PC-3 (cell line): ENCODE measurements around the gene EXOC7. TPM values are rescaled to one million over a fixed set of nuclear protein-coding genes. Genes with fewer than 3 reads are reported as not detected.

ENCODE experiments used
- ATAC-seq: fragments of 200-7000 bp; cut with Tn5 transposase; 2 replicates; pipeline ENCODE4 v1.9.1; 2020; ENCODE audit warnings: mild to moderate bottlenecking, moderate library complexity
- BruUV-seq: library from RNA; stranded (reverse); fragments of 400-500 nt; replicated peaks from 2 replicates; lab custom pipeline; 2021; lab: Mats Ljungman, UMichigan
- CTCF ChIA-PET: fragments of 300-600 bp; sonication (Branson Sonifier 250); formaldehyde crosslinking; loops from one replicate; lab custom pipeline; 2022; ENCODE audit warnings: antibody characterized with exemption; lab: Charles Lee
- POLR2A ChIA-PET: fragments of 300-600 bp; sonication (Branson Sonifier 250); formaldehyde crosslinking; loops from one replicate; lab custom pipeline; 2022; ENCODE audit warnings: antibody characterized with exemption; ENCODE audit not compliant: unreplicated experiment; lab: Charles Lee
- DNase-seq: peaks from one replicate; pipeline ENCODE4 v3.0.0-alpha.2; 2015
- H2AFZ ChIP-seq: fragments of 300-600 bp; sonication (generic); 2 replicates; pipeline ENCODE4 v1.6.0; 2016; ENCODE audit warnings: antibody characterized with exemption, low read length
- H3F3A ChIP-seq: fragments of 300-600 bp; sonication (generic); one replicate; pipeline ENCODE4 v1.6.0; 2017; ENCODE audit warnings: antibody characterized with exemption, low read length, control low read depth, mild to moderate bottlenecking; ENCODE audit not compliant: unreplicated experiment
- H3K27ac ChIP-seq: fragments of 300-600 bp; sonication (generic); 2 replicates; pipeline ENCODE4 v1.5.1; 2016; ENCODE audit warnings: mild to moderate bottlenecking, low read length
- H3K27me3 ChIP-seq: fragments of 300-600 bp; sonication (generic); 2 replicates; pipeline ENCODE4 v1.6.1; 2016; ENCODE audit warnings: low read length, mixed read lengths
- H3K36me3 ChIP-seq: fragments of 300-600 bp; sonication (generic); 2 replicates; pipeline ENCODE4 v1.6.1; 2016; ENCODE audit warnings: low read depth, mixed run types, low read length, mixed read lengths
- H3K4me1 ChIP-seq: fragments of 300-600 bp; sonication (generic); 2 replicates; pipeline ENCODE4 v1.5.1; 2016; ENCODE audit warnings: low read length; ENCODE audit not compliant: insufficient read depth
- H3K4me2 ChIP-seq: fragments of 300-600 bp; sonication (generic); 2 replicates; pipeline ENCODE4 v1.6.0; 2016; ENCODE audit warnings: low read length
- H3K4me3 ChIP-seq: fragments of 300-600 bp; sonication (generic); 2 replicates; pipeline ENCODE4 v1.5.1; 2016; ENCODE audit warnings: mild to moderate bottlenecking, low read length, mixed read lengths
- H3K79me2 ChIP-seq: fragments of 300-600 bp; sonication (generic); 2 replicates; pipeline ENCODE4 v1.6.1; 2017; ENCODE audit warnings: low read length, mixed read lengths
- H3K9ac ChIP-seq: fragments of 300-600 bp; sonication (generic); 2 replicates; pipeline ENCODE4 v1.6.0; 2016; ENCODE audit warnings: mild to moderate bottlenecking, low read length
- H3K9me2 ChIP-seq: fragments of 300-600 bp; sonication (generic); replicated peaks from 2 replicates; pipeline ENCODE4 v1.6.1; 2016; ENCODE audit warnings: mixed run types, low read length, mixed read lengths
- H3K9me3 ChIP-seq: fragments of 300-600 bp; sonication (generic); 2 replicates; pipeline ENCODE4 v1.6.1; 2016; ENCODE audit warnings: low read length, mixed read lengths
- H4K20me1 ChIP-seq: fragments of 300-600 bp; sonication (generic); 2 replicates; pipeline ENCODE4 v1.6.1; 2016; ENCODE audit warnings: low read length, mixed read lengths
- CTCF ChIP-seq: fragments of 300-600 bp; sonication (generic); conservative IDR thresholded peaks from 2 replicates; pipeline ENCODE4 v1.5.1; 2017; ENCODE audit warnings: antibody characterized with exemption, low read depth, mild to moderate bottlenecking, low read length
- EZH2 ChIP-seq: fragments of 300-600 bp; sonication (generic); IDR thresholded peaks from one replicate; pipeline ENCODE4 v1.6.1; 2017; ENCODE audit warnings: antibody characterized with exemption, mild to moderate bottlenecking, low read length; ENCODE audit not compliant: unreplicated experiment
- EZH2phosphoT487 ChIP-seq: fragments of 300-600 bp; sonication (generic); IDR thresholded peaks from 2 replicates; pipeline ENCODE4 v1.6.1; 2018; ENCODE audit warnings: mild to moderate bottlenecking, antibody characterized with exemption, low read length, borderline replicate concordance
- intact Hi-C: fragments of 100-400 bp; cut with micrococcal nuclease; formaldehyde crosslinking; loops from 2 replicates; pipeline ENCODE4 v1.9.0; 2023
- total RNA-seq: library from RNA; depleted of rRNA; stranded (reverse); fragments of >200 nt; gene quantifications from 2 replicates; pipeline ENCODE4 v1.2.3, GENCODE V29; 2014

Gene EXOC7
- total RNA-seq, 1 experiment from 2014 or later = 153 TPM

DNA sequence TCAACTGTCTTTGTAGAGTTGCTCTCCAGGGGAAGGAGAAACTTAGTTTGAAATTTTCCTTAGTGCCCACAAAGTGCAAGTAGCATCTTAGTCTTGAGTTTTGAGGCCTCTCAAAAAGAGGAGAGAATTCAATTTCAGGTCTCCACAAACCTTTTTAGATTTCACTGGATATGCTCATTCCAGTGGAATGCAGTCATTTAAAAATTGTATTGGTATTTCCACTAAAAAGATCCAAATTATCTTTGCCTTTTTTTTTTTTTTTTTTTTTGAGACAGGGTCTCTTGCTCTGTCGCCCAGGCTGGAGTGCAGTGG, 44.4 kb upstream of the EXOC7 start:
- POLR2A ChIA-PET = no interaction called here

GRCh38 chr17:76147211-76148014, 43.8 kb upstream of the EXOC7 start:
- Histone ChIP-seq H3K4me2 (no peak overlapping the region), H3K9ac (no peak overlapping the region), H3K4me3 (no peak overlapping the region), H3K27ac (no peak overlapping the region), H3K27me3 (no peaks in the 10 kb centered on the region), H2AFZ (peak overlapping the region; percentile 79), H3K9me2 (no peaks in the 10 kb centered on the region), H3K36me3 (no peaks in the 10 kb centered on the region), H3K9me3 (no peaks in the 10 kb centered on the region), H4K20me1 (no peaks in the 10 kb centered on the region), H3K79me2 (no peaks in the 10 kb centered on the region), H3K4me1 (peaks cover 13% of the 10 kb centered on the region), H3F3A (no peaks in the 10 kb centered on the region)
- DNase-seq (peak; percentile 78), ATAC-seq (peak; percentile 39)
- intact Hi-C loops = loop anchor here (1.0 kb wide), 1 partner anchor 26 kb away; no protein-coding TSS in a partner anchor
- ChIA-PET CTCF (no interaction called here), POLR2A (no interaction called here)
- TF ChIP-seq EZH2 (no peak), EZH2phosphoT487 (no peak), CTCF (peak; percentile 82)
- BruUV-seq = no TSS peak

More for the DNA sequence above, 44.4 kb upstream of the EXOC7 start:
- peak overlapping the region; percentile 79; the same call in 1 of the 2 replicates for H2AFZ ChIP-seq
- intact Hi-C loops = no loop called here
- no peaks in the 10 kb centered on the region for H3K9me2 ChIP-seq
- no TSS peak for BruUV-seq
- no peaks in the 10 kb centered on the region for H3F3A ChIP-seq
- H4K20me1 ChIP-seq = no peaks in the 10 kb centered on the region
- CTCF ChIA-PET = interaction anchor here (0.7 kb wide), 1 partner anchor 139 kb away, joined by 8 read pairs; no protein-coding TSS in a partner anchor
- H3K9me3 ChIP-seq = no peaks in the 10 kb centered on the region
- no peak overlapping the region for H3K9ac ChIP-seq
- no peaks in the 10 kb centered on the region for H3K27me3 ChIP-seq
- no peak overlapping the region for H3K4me2 ChIP-seq
- H3K36me3 ChIP-seq = no peaks in the 10 kb centered on the region
- peaks cover 13% of the 10 kb centered on the region for H3K4me1 ChIP-seq
- TF ChIP-seq EZH2 (no peak), CTCF (0 out of 2 replicates have a peak, but pooled peaks have one; percentile 4)
- no peak overlapping the region for H3K27ac ChIP-seq
- DNase-seq (no peak), ATAC-seq (no peak)
- no peaks in the 10 kb centered on the region for H3K79me2 ChIP-seq
- H3K4me3 ChIP-seq = no peak overlapping the region
